Measurements from ENCODE around the gene DNAH8. TPM values are rescaled to one million over a fixed set of nuclear protein-coding genes. Genes with fewer than 3 reads are reported as not detected.
A peak's percentile ranks its signal among the peaks of the same experiment; 100 is the strongest.

Gene DNAH8
- total RNA-seq, 1 experiment from 2014 or later: 0.15 TPM

- Histone ChIP-seq H3K79me2 (ENCODE audit: low read length) (no peaks in the 10 kb centered on the region), H3K4me3 (ENCODE audit: low read length) (no peak overlapping the region), H3K9me2 (replicated peaks; ENCODE audit: low read length) (no peaks in the 10 kb centered on the region), H4K20me1 (ENCODE audit: low read length) (no peaks in the 10 kb centered on the region), H3K27me3 (ENCODE audit: low read length) (peaks cover 54% of the 10 kb centered on the region), H3K27ac (ENCODE audit: low read length) (no peak overlapping the region), H2AFZ (ENCODE audit: low read length) (no peak overlapping the region), H3K4me1 (ENCODE audit: insufficient read depth, low read length) (no peaks in the 10 kb centered on the region), H3K4me2 (ENCODE audit: low read length) (no peak overlapping the region), H3K36me3 (ENCODE audit: low read depth, low read length) (no peaks in the 10 kb centered on the region), H3K9me3 (ENCODE audit: low read length) (no peaks in the 10 kb centered on the region), H3K9ac (ENCODE audit: low read length) (no peak overlapping the region), H3F3A (ENCODE audit: low read length, unreplicated experiment) (no peaks in the 10 kb centered on the region)
- intact Hi-C loops (cut with micrococcal nuclease): no loop called here
- no peak for TF ChIP-seq EZH2 (IDR thresholded peaks at IDR 0.05; ENCODE audit: low read length, unreplicated experiment)
- no peak for TF ChIP-seq CTCF (conservative IDR thresholded peaks at IDR 0.05; ENCODE audit: low read depth, low read length)
- TF ChIP-seq EZH2phosphoT487 (IDR thresholded peaks at IDR 0.05; ENCODE audit: borderline replicate concordance, low read length): no peak
- POLR2A ChIA-PET (ENCODE audit: unreplicated experiment): no interaction called here
- no peak for DNase-seq
- no peak for ATAC-seq
- CTCF ChIA-PET: no interaction called here
- BruUV-seq (replicated peaks): no TSS peak
Observed at GRCh38 chr6:39043776-39044175, 328.7 kb downstream of the DNAH8 start.

GRCh38 chr6:39044181-39044580 is 329.1 kb downstream of the DNAH8 start:
- Histone ChIP-seq H3K9me3 (ENCODE audit: low read length) (no peaks in the 10 kb centered on the region), H3K9me2 (replicated peaks; ENCODE audit: low read length) (no peaks in the 10 kb centered on the region), H3K9ac (ENCODE audit: low read length) (no peak overlapping the region), H3F3A (ENCODE audit: low read length, unreplicated experiment) (no peaks in the 10 kb centered on the region), H3K4me2 (ENCODE audit: low read length) (no peak overlapping the region), H4K20me1 (ENCODE audit: low read length) (no peaks in the 10 kb centered on the region), H3K4me3 (ENCODE audit: low read length) (no peak overlapping the region), H3K79me2 (ENCODE audit: low read length) (no peaks in the 10 kb centered on the region), H3K36me3 (ENCODE audit: low read depth, low read length) (no peaks in the 10 kb centered on the region), H3K4me1 (ENCODE audit: insufficient read depth, low read length) (no peaks in the 10 kb centered on the region), H2AFZ (ENCODE audit: low read length) (no peak overlapping the region), H3K27ac (ENCODE audit: low read length) (no peak overlapping the region), H3K27me3 (ENCODE audit: low read length) (peaks cover 50% of the 10 kb centered on the region)
- DNase-seq (peak; percentile 7), ATAC-seq (no peak)
- ChIA-PET CTCF (no interaction called here), POLR2A (ENCODE audit: unreplicated experiment) (no interaction called here)
- BruUV-seq (replicated peaks): no TSS peak
- intact Hi-C loops (cut with micrococcal nuclease): no loop called here
- TF ChIP-seq CTCF (conservative IDR thresholded peaks at IDR 0.05; ENCODE audit: low read depth, low read length): no peak

GRCh38 chr6:39047434-39048327 is 332.6 kb downstream of the DNAH8 start:
- ATAC-seq (no peak), DNase-seq (no peak)
- H3K4me3 ChIP-seq (ENCODE audit: low read length): no peak overlapping the region
- H3K4me1 ChIP-seq (ENCODE audit: insufficient read depth, low read length): peaks cover 9% of the 10 kb centered on the region; the same call in 1 of the 2 replicates
- no peaks in the 10 kb centered on the region for H4K20me1 ChIP-seq (ENCODE audit: low read length)
- no peaks in the 10 kb centered on the region for H3K36me3 ChIP-seq (ENCODE audit: low read depth, low read length)
- ChIA-PET CTCF (no interaction called here), POLR2A (ENCODE audit: unreplicated experiment) (no interaction called here)
- BruUV-seq (replicated peaks): no TSS peak
- no peak overlapping the region for H3K9ac ChIP-seq (ENCODE audit: low read length)
- no peak for TF ChIP-seq CTCF (conservative IDR thresholded peaks at IDR 0.05; ENCODE audit: low read depth, low read length)
- no peak for TF ChIP-seq EZH2 (IDR thresholded peaks at IDR 0.05; ENCODE audit: low read length, unreplicated experiment)
- TF ChIP-seq EZH2phosphoT487 (IDR thresholded peaks at IDR 0.05; ENCODE audit: borderline replicate concordance, low read length): no peak
- peaks cover 18% of the 10 kb centered on the region for H3K27me3 ChIP-seq (ENCODE audit: low read length)
- H3K4me2 ChIP-seq (ENCODE audit: low read length): no peak overlapping the region
- H3K27ac ChIP-seq (ENCODE audit: low read length): no peak overlapping the region
- H3K9me2 ChIP-seq (replicated peaks; ENCODE audit: low read length): no peaks in the 10 kb centered on the region
- H3K79me2 ChIP-seq (ENCODE audit: low read length): no peaks in the 10 kb centered on the region
- H3F3A ChIP-seq (ENCODE audit: low read length, unreplicated experiment): no peaks in the 10 kb centered on the region
- H3K9me3 ChIP-seq (ENCODE audit: low read length): no peaks in the 10 kb centered on the region
- intact Hi-C loops (cut with micrococcal nuclease): no loop called here
- no peak overlapping the region for H2AFZ ChIP-seq (ENCODE audit: low read length)
